MM.1S (cell line): ENCODE measurements around the gene PDE4B.

Experiments
- DNase-seq: peaks from one replicate; pipeline ENCODE4 v3.0.0-alpha.2; 2015
- H2AFZ ChIP-seq: fragments of 300-600 bp; sonication (generic); 2 replicates; pipeline ENCODE4 v1.6.0; 2016; ENCODE audit warnings: antibody characterized with exemption, low read length
- H3F3A ChIP-seq: fragments of 300-600 bp; sonication (generic); 2 replicates; pipeline ENCODE4 v1.6.1; 2016; ENCODE audit warnings: mild to moderate bottlenecking, antibody characterized with exemption, low read length, moderate library complexity, mixed read lengths; ENCODE audit not compliant: insufficient read depth
- H3K27ac ChIP-seq: fragments of 300-600 bp; sonication (generic); 2 replicates; pipeline ENCODE4 v1.5.1; 2016; ENCODE audit warnings: mild to moderate bottlenecking, low read length
- H3K27me3 ChIP-seq: fragments of 300-600 bp; sonication (generic); replicated peaks from 2 replicates; pipeline ENCODE4 v1.6.0; 2016; ENCODE audit warnings: low read length; ENCODE audit not compliant: insufficient read depth
- H3K36me3 ChIP-seq: fragments of 300-600 bp; sonication (generic); replicated peaks from 2 replicates; pipeline ENCODE4 v1.6.1; 2016; ENCODE audit warnings: mild to moderate bottlenecking, low read length, mixed read lengths; ENCODE audit not compliant: insufficient read depth
- H3K4me1 ChIP-seq: fragments of 300-600 bp; sonication (generic); 2 replicates; pipeline ENCODE4 v1.6.1; 2016; ENCODE audit warnings: low read length, mixed read lengths
- H3K4me2 ChIP-seq: fragments of 300-600 bp; sonication (generic); 2 replicates; pipeline ENCODE4 v1.6.0; 2016; ENCODE audit warnings: low read depth, low read length
- H3K4me3 ChIP-seq: fragments of 300-600 bp; sonication (generic); 2 replicates; pipeline ENCODE4 v1.5.1; 2016; ENCODE audit warnings: low read length, mixed read lengths
- H3K79me2 ChIP-seq: fragments of 300-600 bp; sonication (generic); 2 replicates; pipeline ENCODE4 v1.6.1; 2016; ENCODE audit warnings: mixed run types, low read length, mixed read lengths
- H3K9ac ChIP-seq: fragments of 300-600 bp; sonication (generic); 2 replicates; pipeline ENCODE4 v1.6.1; 2016; ENCODE audit warnings: low read length, mixed read lengths
- H3K9me2 ChIP-seq: fragments of 300-600 bp; sonication (generic); replicated peaks from 2 replicates; pipeline ENCODE4 v1.6.1; 2016; ENCODE audit warnings: mild to moderate bottlenecking, low read length, mixed read lengths; ENCODE audit not compliant: insufficient read depth
- H3K9me3 ChIP-seq: fragments of 300-600 bp; sonication (generic); replicated peaks from 2 replicates; pipeline ENCODE4 v1.6.1; 2016; ENCODE audit warnings: mild to moderate bottlenecking, low read length, mixed read lengths; ENCODE audit not compliant: insufficient read depth
- H4K20me1 ChIP-seq: fragments of 300-600 bp; sonication (generic); 2 replicates; pipeline ENCODE4 v1.6.1; 2016; ENCODE audit warnings: mild to moderate bottlenecking, low read length, moderate library complexity, mixed read lengths; ENCODE audit not compliant: insufficient read depth
- CTCF ChIP-seq: fragments of 300-600 bp; sonication (generic); IDR thresholded peaks from 2 replicates; pipeline ENCODE4 v1.5.1; 2016; ENCODE audit warnings: antibody characterized with exemption, low read length, mixed read lengths
- EZH2 ChIP-seq: fragments of 300-600 bp; sonication (generic); optimal IDR thresholded peaks from 2 replicates; pipeline ENCODE3; 2017; ENCODE audit warnings: low read depth, mild to moderate bottlenecking, antibody characterized with exemption, low read length, mixed read lengths
- EZH2phosphoT487 ChIP-seq: fragments of 300-600 bp; sonication (generic); IDR thresholded peaks from 2 replicates; pipeline ENCODE4 v1.6.1; 2018; ENCODE audit warnings: antibody characterized with exemption, low read length

PDE4B gene

GRCh38 chr1:66175581-66175980 is 382.9 kb downstream of the PDE4B start:
- Histone ChIP-seq H4K20me1 (no peaks in the 10 kb centered on the region), H2AFZ (no peak overlapping the region), H3K36me3 (no peaks in the 10 kb centered on the region), H3F3A (no peaks in the 10 kb centered on the region), H3K9ac (no peak overlapping the region), H3K79me2 (no peaks in the 10 kb centered on the region), H3K4me1 (no peaks in the 10 kb centered on the region), H3K4me2 (no peak overlapping the region), H3K27ac (no peak overlapping the region), H3K27me3 (no peaks in the 10 kb centered on the region), H3K9me2 (no peaks in the 10 kb centered on the region), H3K9me3 (no peaks in the 10 kb centered on the region), H3K4me3 (no peak overlapping the region)
- TF ChIP-seq CTCF, result no peak
- TF ChIP-seq EZH2phosphoT487, result no peak
- no peak for TF ChIP-seq EZH2
- no peak for DNase-seq

- H3K36me3 ChIP-seq, result no peaks in the 10 kb centered on the region
- H3K9me2 ChIP-seq, result no peaks in the 10 kb centered on the region
- no peak for TF ChIP-seq EZH2phosphoT487
- no peak for TF ChIP-seq EZH2
- no peak for TF ChIP-seq CTCF
- H3F3A ChIP-seq, result no peaks in the 10 kb centered on the region
- no peaks in the 10 kb centered on the region for H3K79me2 ChIP-seq
- H3K27me3 ChIP-seq, result no peaks in the 10 kb centered on the region
- no peaks in the 10 kb centered on the region for H4K20me1 ChIP-seq
- no peak overlapping the region for H3K4me2 ChIP-seq
- no peak for DNase-seq
- no peak overlapping the region for H3K9ac ChIP-seq
- H3K27ac ChIP-seq, result no peak overlapping the region
- H2AFZ ChIP-seq, result no peak overlapping the region
- no peaks in the 10 kb centered on the region for H3K9me3 ChIP-seq
- H3K4me1 ChIP-seq, result no peaks in the 10 kb centered on the region
- no peak overlapping the region for H3K4me3 ChIP-seq
These were observed 383.5 kb downstream of the PDE4B start for GRCh38 chr1:66176012-66176715.

GRCh38 chr1:66176832-66177231 is 384.1 kb downstream of the PDE4B start:
- H4K20me1 ChIP-seq, result no peaks in the 10 kb centered on the region
- no peaks in the 10 kb centered on the region for H3K79me2 ChIP-seq
- no peak overlapping the region for H2AFZ ChIP-seq
- no peak overlapping the region for H3K27ac ChIP-seq
- no peaks in the 10 kb centered on the region for H3K9me2 ChIP-seq
- no peaks in the 10 kb centered on the region for H3K27me3 ChIP-seq
- no peak overlapping the region for H3K4me2 ChIP-seq
- DNase-seq, result no peak
- no peaks in the 10 kb centered on the region for H3K36me3 ChIP-seq
- no peak overlapping the region for H3K9ac ChIP-seq
- no peaks in the 10 kb centered on the region for H3F3A ChIP-seq
- no peak overlapping the region for H3K4me3 ChIP-seq
- H3K9me3 ChIP-seq, result no peaks in the 10 kb centered on the region
- TF ChIP-seq CTCF (no peak), EZH2phosphoT487 (no peak), EZH2 (no peak)
- H3K4me1 ChIP-seq, result no peaks in the 10 kb centered on the region
